PC-9 (cell line): ENCODE results near the gene SMAD5. TPM values are rescaled to one million over a fixed set of nuclear protein-coding genes. Genes with fewer than 3 reads are reported as not detected.

Experiments
- BruUV-seq: library from RNA; stranded (reverse); fragments of 400-500 nt; replicated peaks from 2 replicates; lab custom pipeline; 2021; lab: Mats Ljungman, UMichigan
- CTCF ChIA-PET: fragments of 300-600 bp; sonication (Branson Sonifier 250); formaldehyde crosslinking; loops from one replicate; lab custom pipeline; 2022; ENCODE audit warnings: antibody characterized with exemption; lab: Charles Lee
- POLR2A ChIA-PET: fragments of 300-600 bp; sonication (Branson Sonifier 250); formaldehyde crosslinking; loops from one replicate; lab custom pipeline; 2022; ENCODE audit warnings: antibody characterized with exemption; ENCODE audit not compliant: unreplicated experiment; lab: Charles Lee
- DNase-seq, 2 experiments: peaks; one replicate each; pipeline versions ENCODE4 v3.0.0 to v3.0.0-alpha.2; 2015 to 2022; ENCODE audit warnings: mixed read lengths in 1 of 2
- H2AFZ ChIP-seq: fragments of 200-600 bp; sonication (generic); 2 replicates; pipeline ENCODE4 v1.8.1; 2017; ENCODE audit warnings: antibody characterized with exemption
- H3F3A ChIP-seq: fragments of 200-600 bp; sonication (generic); 2 replicates; pipeline ENCODE4 v1.8.1; 2017; ENCODE audit warnings: antibody characterized with exemption, mild to moderate bottlenecking, low read depth; ENCODE audit not compliant: insufficient read depth
- H3K27ac ChIP-seq: fragments of 200-600 bp; sonication (generic); 2 replicates; pipeline ENCODE4 v1.6.1; 2016; ENCODE audit warnings: mixed run types
- H3K27me3 ChIP-seq: fragments of 200-600 bp; sonication (generic); 2 replicates; pipeline ENCODE4 v1.6.1; 2016; ENCODE audit warnings: low read depth, mixed run types; ENCODE audit not compliant: insufficient read depth
- H3K36me3 ChIP-seq: fragments of 200-600 bp; sonication (generic); 2 replicates; pipeline ENCODE4 v1.6.1; 2016; ENCODE audit warnings: low read depth, mixed run types
- H3K4me1 ChIP-seq: fragments of 200-600 bp; sonication (generic); replicated peaks from 2 replicates; pipeline ENCODE4 v1.6.1; 2016; ENCODE audit warnings: mixed run types; ENCODE audit not compliant: insufficient read depth
- H3K4me2 ChIP-seq: fragments of 200-600 bp; sonication (generic); 2 replicates; pipeline ENCODE4 v1.6.1; 2017; ENCODE audit warnings: mixed run types
- H3K4me3 ChIP-seq: fragments of 200-600 bp; sonication (generic); 2 replicates; pipeline ENCODE4 v1.6.1; 2016; ENCODE audit warnings: mixed run types
- H3K79me2 ChIP-seq: fragments of 200-600 bp; sonication (generic); 2 replicates; pipeline ENCODE4 v1.6.1; 2017; ENCODE audit warnings: low read depth, mixed run types
- H3K9me2 ChIP-seq: fragments of 200-600 bp; sonication (generic); 2 replicates; pipeline ENCODE4 v1.8.1; 2017; ENCODE audit warnings: mild to moderate bottlenecking; ENCODE audit not compliant: insufficient read depth
- H3K9me3 ChIP-seq: fragments of 200-600 bp; sonication (generic); 2 replicates; pipeline ENCODE4 v1.8.1; 2016; ENCODE audit warnings: low read depth; ENCODE audit not compliant: insufficient read depth
- H4K20me1 ChIP-seq: fragments of 200-600 bp; sonication (generic); 2 replicates; pipeline ENCODE4 v1.8.1; 2017; ENCODE audit not compliant: insufficient read depth
- EZH2 ChIP-seq: fragments of 200-600 bp; sonication (generic); IDR thresholded peaks from 2 replicates; pipeline ENCODE4 v1.8.0; 2017; ENCODE audit warnings: antibody characterized with exemption, low read depth
- intact Hi-C: fragments of 100-400 bp; cut with micrococcal nuclease; formaldehyde crosslinking; loops from one replicate; pipeline ENCODE4 v1.10.0; 2022; ENCODE audit not compliant: unreplicated experiment
- total RNA-seq: library from RNA; stranded (reverse); gene quantifications from 2 replicates; pipeline ENCODE4 v1.2.3, GENCODE V29; 2021
- TF ChIP-seq, protein P1 (sequence below): fragments of 200-600 bp; sonication (generic); conservative IDR thresholded peaks from 2 replicates; pipeline ENCODE4 v1.6.1; 2017; ENCODE audit warnings: mixed run types, antibody characterized with exemption, mild to moderate bottlenecking, moderate library complexity

SMAD5 gene
- total RNA-seq, 1 experiment from 2014 or later: 50.6 TPM

DNA sequence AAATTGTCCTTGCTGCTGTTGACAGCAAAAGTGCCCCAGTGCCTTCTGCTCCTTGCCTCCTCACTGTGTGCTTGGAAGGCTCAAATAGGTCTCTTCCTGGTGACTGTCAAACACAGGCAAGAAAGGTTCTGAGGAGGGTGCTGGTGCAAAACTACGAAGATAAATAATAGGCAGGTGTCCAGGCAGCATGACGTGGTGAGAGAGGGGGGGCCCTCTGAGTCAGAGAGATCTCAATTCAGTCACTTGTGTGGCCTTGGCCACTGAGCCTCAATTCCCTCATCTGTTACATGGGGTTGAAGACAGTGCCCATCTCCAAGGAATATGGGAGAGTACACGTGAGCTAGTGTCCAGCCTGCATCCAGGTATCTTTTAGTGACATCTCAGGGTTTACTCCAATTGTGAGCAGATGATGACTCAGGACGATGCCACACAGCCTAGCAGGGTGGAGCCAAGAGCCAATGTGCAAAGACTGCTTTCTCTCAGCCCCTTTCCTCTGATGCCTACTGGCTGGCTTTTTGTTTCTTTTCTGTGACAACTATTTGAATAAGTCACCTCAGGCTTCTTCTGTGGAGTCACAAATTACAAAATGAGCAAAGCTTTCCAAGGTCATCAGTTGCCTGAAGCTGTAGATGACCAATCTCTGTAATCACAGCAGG is 90.1 kb downstream of the SMAD5 start:
- Histone ChIP-seq H3K9me2 (no peaks in the 10 kb centered on the region), H3K4me3 (no peak overlapping the region), H3K79me2 (no peaks in the 10 kb centered on the region), H4K20me1 (no peaks in the 10 kb centered on the region), H3F3A (no peaks in the 10 kb centered on the region; the same call in 1 of the 2 replicates), H3K4me2 (0 out of 2 replicates have a peak overlapping the region, but pooled peaks have one; percentile 16), H2AFZ (no peak overlapping the region), H3K4me1 (peaks cover 7% of the 10 kb centered on the region; the same call in 1 of the 2 replicates), H3K27ac (no peak overlapping the region), H3K27me3 (0 out of 2 replicates have a peak, but pooled peaks cover 1% of the 10 kb centered on the region), H3K36me3 (no peaks in the 10 kb centered on the region), H3K9me3 (0 out of 2 replicates have a peak, but pooled peaks cover 3% of the 10 kb centered on the region)
- peak in 1 of 2 experiments; percentile 57 for DNase-seq
- ChIA-PET CTCF (no interaction called here), POLR2A (interaction anchor here (0.6 kb wide), 1 partner anchor 331 kb away, joined by 3 read pairs; no protein-coding TSS in a partner anchor)
- TF ChIP-seq, protein P1, sequence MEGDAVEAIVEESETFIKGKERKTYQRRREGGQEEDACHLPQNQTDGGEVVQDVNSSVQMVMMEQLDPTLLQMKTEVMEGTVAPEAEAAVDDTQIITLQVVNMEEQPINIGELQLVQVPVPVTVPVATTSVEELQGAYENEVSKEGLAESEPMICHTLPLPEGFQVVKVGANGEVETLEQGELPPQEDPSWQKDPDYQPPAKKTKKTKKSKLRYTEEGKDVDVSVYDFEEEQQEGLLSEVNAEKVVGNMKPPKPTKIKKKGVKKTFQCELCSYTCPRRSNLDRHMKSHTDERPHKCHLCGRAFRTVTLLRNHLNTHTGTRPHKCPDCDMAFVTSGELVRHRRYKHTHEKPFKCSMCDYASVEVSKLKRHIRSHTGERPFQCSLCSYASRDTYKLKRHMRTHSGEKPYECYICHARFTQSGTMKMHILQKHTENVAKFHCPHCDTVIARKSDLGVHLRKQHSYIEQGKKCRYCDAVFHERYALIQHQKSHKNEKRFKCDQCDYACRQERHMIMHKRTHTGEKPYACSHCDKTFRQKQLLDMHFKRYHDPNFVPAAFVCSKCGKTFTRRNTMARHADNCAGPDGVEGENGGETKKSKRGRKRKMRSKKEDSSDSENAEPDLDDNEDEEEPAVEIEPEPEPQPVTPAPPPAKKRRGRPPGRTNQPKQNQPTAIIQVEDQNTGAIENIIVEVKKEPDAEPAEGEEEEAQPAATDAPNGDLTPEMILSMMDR: no peak
- no peak for TF ChIP-seq EZH2
- intact Hi-C loops: no loop called here
- BruUV-seq: no TSS peak

DNA sequence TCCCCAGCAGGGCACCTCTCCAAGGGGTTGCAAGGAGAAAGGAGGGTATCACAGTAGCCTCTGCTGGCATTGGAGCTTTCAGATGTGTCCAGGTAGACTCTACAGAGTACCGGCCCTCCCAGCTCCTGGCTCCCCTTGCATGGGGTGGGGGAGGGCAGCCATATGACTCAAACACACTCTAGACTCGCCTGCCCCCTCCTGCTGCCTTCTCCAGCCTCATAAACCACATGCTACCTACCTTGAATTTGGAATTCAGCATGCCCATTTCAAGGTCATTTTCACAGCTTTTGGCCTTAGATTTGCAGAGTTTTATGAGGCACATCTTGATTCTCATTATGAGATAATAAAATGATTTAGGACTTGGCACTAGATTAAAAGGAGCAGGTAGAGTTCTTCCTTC is 93.2 kb downstream of the SMAD5 start:
- no peaks in the 10 kb centered on the region for H3K36me3 ChIP-seq
- H3K9me3 ChIP-seq: no peaks in the 10 kb centered on the region
- H4K20me1 ChIP-seq: no peaks in the 10 kb centered on the region
- 0 out of 2 replicates have a peak, but pooled peaks cover 9% of the 10 kb centered on the region for H3K27me3 ChIP-seq
- DNase-seq: no peak
- H3K79me2 ChIP-seq: no peaks in the 10 kb centered on the region
- no TSS peak for BruUV-seq
- H3K4me1 ChIP-seq: peaks cover 7% of the 10 kb centered on the region; the same call in 1 of the 2 replicates
- H2AFZ ChIP-seq: no peak overlapping the region
- TF ChIP-seq, protein P1: no peak
- no peak overlapping the region for H3K27ac ChIP-seq
- no peaks in the 10 kb centered on the region for H3K9me2 ChIP-seq
- no peak overlapping the region for H3K4me3 ChIP-seq
- intact Hi-C loops: no loop called here
- H3F3A ChIP-seq: no peaks in the 10 kb centered on the region; the same call in 1 of the 2 replicates
- no peak overlapping the region for H3K4me2 ChIP-seq
- POLR2A ChIA-PET: no interaction called here
- CTCF ChIA-PET: no interaction called here

DNA sequence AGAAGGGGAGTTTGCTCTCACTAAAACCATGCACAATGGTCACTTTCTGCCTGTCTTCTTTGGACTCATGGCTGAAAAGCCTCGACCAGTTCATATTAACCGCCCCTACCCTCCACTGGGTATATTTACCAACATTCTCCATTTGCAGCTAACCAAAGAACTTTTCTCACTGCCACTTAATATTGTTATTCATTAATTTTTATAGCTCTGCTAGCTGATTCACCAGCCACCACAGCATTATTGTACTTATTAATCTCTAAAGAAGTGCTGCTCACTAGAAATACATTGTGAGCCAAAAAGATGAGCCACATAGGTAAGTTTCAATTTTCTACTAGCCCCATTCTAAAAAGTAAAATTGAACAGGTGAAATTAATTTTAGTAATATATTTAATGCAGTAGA is 93.8 kb downstream of the SMAD5 start:
- intact Hi-C loops: no loop called here
- BruUV-seq: no TSS peak
- H3K79me2 ChIP-seq: no peaks in the 10 kb centered on the region
- H3K36me3 ChIP-seq: no peaks in the 10 kb centered on the region
- H3K4me2 ChIP-seq: no peak overlapping the region
- H3K4me3 ChIP-seq: no peak overlapping the region
- H3K27ac ChIP-seq: no peak overlapping the region
- H2AFZ ChIP-seq: no peak overlapping the region
- TF ChIP-seq, protein P1: no peak
- no peak for TF ChIP-seq EZH2
- H3F3A ChIP-seq: no peaks in the 10 kb centered on the region; the same call in 1 of the 2 replicates
- no peaks in the 10 kb centered on the region for H3K9me2 ChIP-seq
- DNase-seq: no peak
- peaks cover 7% of the 10 kb centered on the region; the same call in 1 of the 2 replicates for H3K4me1 ChIP-seq
- ChIA-PET CTCF (no interaction called here), POLR2A (no interaction called here)
- 0 out of 2 replicates have a peak, but pooled peaks cover 9% of the 10 kb centered on the region for H3K27me3 ChIP-seq
- no peaks in the 10 kb centered on the region for H4K20me1 ChIP-seq
- H3K9me3 ChIP-seq: no peaks in the 10 kb centered on the region
